Measurements from ENCODE around the gene ANKRD39.

GRCh38 chr2:96895032-96895745 lies 37.4 kb upstream of the ANKRD39 start:
- TF ChIP-seq EP300 (IDR thresholded peaks at IDR 0.05) (no peak), POLR2AphosphoS5 (IDR thresholded peaks at IDR 0.05) (no peak), CTCF (IDR thresholded peaks at IDR 0.05) (no peak)

All from gastroesophageal sphincter (tissue), 3 donors.